ENCODE measurements around the gene ARSA.

Gene ARSA

DNA sequence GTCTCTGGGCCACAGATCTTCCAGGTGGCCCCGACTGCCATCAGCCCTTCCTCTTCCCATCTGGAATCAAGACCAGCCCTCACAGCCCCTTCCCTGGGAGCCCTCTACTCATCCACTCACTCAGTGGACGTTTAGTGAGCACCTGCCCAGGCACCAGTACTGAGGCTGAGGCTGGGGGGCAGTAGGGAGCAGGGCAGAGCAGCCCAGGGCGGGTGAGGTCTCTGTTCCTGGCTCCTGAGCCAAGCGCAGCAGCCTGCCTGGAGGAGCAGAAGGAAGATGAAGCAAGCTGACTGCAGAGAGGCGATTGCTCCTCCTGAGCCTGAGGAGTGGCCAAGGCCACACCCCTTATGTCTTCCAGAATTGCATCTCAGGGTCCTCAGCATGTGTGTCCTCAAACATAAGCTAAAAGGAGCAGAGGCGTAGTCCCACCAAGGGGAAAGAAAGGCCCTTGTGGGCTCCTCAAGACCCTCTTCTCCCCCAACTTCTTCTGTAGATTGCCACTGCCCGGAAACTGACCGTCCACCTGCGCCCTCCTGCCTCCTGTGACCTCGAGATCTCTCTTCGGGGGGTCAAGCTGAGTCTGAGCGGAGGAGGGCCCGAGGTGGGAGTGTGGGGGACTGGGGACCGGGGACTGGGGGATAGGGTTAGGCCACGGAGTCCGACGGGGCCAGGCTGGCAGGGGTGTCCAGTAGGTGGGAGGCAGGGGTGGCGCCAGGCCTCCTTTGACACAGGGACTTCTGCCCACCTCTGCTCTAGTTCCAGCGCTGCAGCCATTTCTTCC, 21.6 kb downstream of the ARSA start:
- no peak overlapping the region for H3K4me3 ChIP-seq (ENCODE audit: low read depth, low read length)

DNA sequence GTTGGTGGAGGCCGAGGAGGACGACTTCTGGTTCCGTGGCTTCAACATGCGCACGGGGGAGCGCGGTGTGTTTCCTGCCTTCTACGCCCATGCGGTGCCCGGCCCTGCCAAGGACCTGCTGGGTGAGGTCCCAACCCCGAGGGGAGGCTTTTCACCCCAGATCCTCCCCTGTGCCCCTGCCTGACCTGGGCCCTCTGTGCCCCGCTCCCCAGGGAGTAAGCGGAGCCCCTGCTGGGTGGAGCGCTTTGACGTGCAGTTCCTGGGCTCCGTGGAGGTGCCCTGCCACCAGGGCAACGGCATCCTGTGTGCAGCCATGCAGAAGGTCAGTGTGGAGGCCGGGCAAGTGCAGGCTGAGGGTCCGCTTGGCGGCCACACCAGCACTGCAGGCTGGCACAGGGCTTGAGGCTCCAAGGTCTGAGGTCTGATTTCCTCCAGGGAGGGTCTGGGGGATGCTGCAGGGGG, 22.3 kb downstream of the ARSA start:
- no peak overlapping the region for H3K4me3 ChIP-seq (ENCODE audit: low read depth, low read length)

- H3K4me3 ChIP-seq (ENCODE audit: low read depth, low read length): no peak overlapping the region
These were observed 22.8 kb downstream of the ARSA start for GRCh38 chr22:50605002-50605612.

DNA sequence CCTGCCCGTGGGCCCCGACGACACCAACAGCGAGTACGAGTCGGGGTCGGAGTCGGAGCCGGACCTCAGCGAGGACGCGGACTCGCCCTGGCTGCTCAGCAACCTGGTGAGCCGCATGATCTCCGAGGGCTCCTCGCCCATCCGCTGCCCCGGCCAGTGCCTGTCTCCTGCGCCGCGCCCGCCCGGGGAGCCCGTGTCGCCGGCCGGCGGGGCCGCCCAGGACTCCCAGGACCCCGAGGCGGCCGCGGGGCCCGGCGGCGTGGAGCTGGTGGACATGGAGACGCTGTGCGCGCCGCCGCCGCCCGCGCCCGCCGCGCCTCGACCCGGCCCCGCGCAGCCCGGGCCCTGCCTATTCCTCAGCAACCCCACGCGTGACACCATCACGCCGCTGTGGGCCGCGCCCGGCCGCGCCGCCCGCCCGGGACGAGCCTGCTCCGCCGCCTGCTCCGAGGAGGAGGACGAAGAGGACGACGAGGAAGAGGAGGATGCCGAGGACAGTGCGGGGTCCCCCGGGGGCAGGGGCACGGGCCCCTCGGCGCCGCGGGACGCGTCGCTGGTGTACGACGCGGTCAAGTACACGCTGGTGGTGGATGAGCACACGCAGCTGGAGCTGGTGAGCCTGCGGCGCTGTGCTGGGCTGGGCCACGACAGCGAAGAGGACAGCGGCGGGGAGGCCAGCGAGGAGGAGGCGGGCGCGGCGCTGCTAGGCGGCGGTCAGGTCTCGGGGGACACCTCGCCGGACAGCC, 23.5 kb downstream of the ARSA start:
- H3K4me3 ChIP-seq (ENCODE audit: low read depth, low read length): no peak overlapping the region

DNA sequence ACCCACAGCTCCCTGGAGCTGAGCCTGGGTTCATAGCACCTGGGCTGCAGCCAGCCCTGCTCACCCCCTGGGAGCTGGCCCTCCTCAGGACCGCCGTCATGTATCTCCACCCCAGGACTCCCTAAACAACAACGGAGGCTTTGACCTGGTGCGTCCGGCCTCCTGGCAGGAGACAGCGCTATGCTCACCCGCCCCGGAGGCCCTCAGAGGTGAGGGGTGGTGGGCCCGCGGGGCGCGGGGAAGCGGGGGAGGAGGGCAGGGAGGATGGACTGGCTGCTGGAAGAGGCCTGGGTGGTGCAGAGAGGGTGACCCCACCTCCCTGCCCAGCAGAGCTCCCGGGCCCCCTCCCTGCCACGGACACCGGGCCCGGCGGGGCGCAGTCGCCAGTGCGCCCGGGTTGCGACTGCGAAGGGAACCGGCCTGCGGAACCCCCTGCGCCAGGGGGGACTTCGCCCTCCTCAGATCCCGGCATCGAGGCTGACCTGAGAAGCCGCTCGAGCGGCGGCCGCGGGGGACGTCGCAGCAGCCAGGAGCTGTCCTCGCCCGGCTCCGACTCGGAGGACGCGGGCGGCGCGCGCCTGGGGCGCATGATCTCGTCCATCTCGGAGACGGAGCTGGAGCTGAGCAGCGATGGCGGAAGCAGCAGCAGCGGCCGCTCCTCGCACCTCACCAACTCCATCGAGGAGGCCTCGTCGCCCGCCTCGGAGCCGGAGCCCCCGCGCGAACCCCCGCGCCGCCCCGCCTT, 24.3 kb downstream of the ARSA start:
- no peak overlapping the region for H3K4me3 ChIP-seq (ENCODE audit: low read depth, low read length)

DNA sequence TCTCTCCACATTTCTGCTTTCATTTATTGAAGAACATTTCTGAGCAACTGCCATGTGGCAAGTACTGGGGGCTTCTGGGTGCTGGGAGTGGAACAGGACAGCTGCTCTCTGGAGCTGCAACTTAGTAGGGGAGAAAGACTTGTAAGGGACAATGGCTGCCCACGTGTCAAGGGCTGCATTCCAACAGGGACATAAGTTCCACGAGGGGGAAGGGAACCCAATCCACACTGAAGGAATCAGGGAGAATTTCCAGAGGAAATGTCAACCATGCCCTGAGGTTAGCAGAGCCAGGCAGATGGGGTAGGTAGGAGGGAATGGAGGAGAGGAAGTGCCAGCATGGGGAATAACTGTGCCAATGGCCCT, 25.6 kb downstream of the ARSA start:
- no peak overlapping the region for H3K4me3 ChIP-seq (ENCODE audit: low read depth, low read length)

- H3K4me3 ChIP-seq (ENCODE audit: low read depth, low read length): no peak overlapping the region
These were observed 26.1 kb downstream of the ARSA start for GRCh38 chr22:50601669-50602337.

DNA sequence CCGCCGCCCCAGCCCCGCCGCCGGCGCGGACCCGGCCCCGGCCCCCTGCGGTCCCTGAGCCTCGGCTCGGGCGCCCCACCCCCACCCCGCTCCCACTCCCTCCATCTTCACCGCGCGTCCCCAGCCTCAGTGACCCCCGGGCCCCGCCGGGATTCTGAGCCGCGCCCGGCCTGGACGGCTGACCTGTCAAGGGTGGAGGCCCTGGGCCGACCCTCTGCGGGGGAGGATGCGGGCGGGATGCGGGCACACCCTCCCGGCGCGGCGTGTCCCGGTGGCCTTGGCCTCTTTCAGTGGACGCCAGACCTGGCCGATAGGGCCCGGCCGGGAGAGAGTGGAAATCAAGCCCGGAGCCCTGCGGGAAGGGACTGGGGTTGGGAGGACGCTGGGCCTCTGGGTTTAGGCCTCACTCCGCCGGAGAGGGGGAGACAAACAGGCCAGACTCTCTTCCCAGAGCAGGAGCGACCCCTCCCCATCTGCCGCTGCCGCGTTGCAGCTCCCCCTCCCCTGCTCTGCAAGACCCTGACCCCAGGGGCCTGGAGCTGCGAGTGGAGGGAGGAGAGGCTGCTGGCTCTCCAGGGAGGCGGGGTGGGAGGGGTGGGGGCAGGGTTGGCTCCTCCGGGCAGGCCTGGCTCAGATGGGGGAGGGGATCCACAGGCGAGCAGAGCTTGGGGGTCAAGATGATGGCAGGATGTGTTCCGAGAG, 26.8 kb downstream of the ARSA start:
- H3K4me3 ChIP-seq (ENCODE audit: low read depth, low read length): peak overlapping the region; percentile 6

DNA sequence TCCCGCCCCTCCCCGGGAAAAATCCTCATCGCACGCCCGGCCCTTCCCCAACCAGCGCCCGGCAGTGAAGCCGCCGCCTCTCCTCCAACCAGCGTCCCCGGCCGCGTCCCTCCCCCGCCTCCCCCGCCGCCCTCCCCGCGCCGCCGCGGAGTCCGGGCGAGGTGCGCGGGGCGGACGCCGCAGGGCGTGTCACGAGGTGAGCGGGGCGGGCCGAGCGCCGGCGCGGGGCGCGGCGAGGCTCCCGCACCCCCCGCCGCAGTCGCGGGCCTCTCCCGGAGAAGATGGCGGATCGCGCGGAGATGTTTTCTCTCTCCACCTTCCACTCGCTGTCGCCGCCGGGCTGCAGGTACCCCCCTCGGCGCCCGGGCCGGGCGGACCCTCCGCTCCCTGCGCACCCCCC, 27.4 kb downstream of the ARSA start, which contains the start of gene MAPK8IP2:
MAPK8IP2 (plus strand) TSS at position 256 of the 400 bp plus-strand sequence; CDS start at position 282, 26 bp downstream.
- H3K4me3 ChIP-seq (ENCODE audit: low read depth, low read length): peak within 1 kb of the TSS; percentile 17

DNA sequence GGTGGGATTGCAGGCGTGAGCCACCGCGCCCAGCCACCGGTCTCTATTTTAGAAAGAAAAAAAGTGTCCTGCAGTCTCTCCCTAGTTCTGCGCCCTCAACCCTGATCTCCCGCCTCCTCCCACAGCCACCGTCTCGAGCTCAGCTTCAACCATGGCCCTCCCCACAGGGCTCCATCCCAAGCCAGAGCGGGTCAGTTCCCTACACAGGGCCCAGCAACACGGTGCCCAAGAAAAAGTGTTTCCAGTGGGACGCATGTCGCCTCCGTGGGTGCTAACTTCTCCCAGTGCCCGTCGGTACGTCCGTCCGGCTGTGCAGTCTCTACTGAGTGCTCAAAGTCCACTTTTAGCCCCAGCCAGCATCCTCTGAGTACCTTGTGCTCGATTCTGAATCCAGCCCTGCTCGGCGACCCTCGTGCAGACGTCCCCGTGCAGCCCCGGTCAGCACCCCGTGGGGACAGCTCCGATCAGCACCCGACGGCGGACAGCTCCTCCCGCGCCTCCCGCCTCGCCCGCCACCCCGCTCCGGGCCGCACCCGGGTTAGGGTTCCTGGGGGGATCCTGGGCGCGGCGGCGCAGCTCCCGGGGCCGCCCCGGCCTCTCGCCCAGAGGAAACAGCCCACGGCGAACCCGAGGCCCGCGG, 28.0 kb downstream of the ARSA start:
- no peak overlapping the region for H3K4me3 ChIP-seq (ENCODE audit: low read depth, low read length)

DNA sequence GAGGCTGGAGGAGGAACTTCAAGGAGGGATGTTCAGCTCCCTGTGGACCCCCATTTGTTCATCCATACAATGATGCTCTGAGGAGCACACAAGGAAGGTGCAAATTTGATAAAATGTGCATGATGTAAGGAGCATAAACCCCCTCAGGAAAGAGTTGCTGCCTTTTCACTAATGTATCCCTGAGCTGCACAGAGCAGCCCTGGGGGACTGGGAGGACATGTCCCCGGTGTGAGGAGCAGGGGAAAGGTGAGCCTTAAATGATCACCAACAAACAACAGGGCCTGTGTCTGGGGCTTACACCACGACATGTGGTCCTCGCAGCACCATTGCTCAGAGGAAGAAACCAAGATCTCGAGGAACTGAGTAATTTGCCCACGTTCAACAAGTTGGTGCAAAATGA, 30.9 kb downstream of the ARSA start:
- no peak overlapping the region for H3K4me3 ChIP-seq (ENCODE audit: low read depth, low read length)

DNA sequence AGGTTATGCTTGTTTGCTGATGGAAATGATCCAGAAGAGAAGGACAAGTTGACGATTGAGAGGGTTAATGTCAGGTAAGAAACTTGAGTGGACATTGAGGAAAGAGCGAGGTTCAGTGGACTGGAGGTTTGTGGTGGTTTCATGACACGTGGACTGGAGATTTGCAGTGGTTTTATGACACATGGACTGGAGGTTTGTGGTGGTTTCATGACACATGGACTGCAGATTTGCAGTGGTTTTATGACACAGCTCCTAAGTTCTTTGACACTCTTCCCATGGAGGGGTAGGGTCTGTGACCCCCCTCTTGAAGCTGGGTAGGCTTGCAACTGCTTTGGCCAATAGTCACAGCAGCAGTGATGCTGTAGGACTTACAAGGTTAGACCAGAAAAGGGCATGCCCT, 32.8 kb downstream of the ARSA start:
- no peak overlapping the region for H3K4me3 ChIP-seq (ENCODE audit: low read depth, low read length)

- no peak overlapping the region for H3K4me3 ChIP-seq (ENCODE audit: low read depth, low read length)
These were observed 40.5 kb downstream of the ARSA start for GRCh38 chr22:50587407-50587806.

DNA sequence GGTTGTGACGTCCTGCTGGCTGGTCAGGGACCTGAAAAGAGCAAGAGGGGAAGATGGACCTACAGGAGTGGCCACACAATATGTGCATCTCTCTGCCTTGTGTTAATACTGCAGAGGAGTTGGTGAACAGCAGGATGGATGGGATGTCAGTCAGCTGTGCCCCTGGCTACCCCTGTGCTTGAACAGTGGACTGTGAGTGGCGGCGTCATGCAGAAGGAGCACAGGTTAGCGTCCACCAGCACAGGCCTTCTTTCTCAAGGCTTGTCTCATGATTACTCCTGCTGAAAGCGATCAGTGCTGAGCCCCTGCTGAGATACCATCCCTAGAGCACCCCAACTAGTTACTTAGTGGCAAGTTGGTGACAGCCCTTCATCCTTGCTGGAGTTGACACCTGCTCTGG, 41.5 kb downstream of the ARSA start:
- H3K4me3 ChIP-seq (ENCODE audit: low read depth, low read length): no peak overlapping the region

DNA sequence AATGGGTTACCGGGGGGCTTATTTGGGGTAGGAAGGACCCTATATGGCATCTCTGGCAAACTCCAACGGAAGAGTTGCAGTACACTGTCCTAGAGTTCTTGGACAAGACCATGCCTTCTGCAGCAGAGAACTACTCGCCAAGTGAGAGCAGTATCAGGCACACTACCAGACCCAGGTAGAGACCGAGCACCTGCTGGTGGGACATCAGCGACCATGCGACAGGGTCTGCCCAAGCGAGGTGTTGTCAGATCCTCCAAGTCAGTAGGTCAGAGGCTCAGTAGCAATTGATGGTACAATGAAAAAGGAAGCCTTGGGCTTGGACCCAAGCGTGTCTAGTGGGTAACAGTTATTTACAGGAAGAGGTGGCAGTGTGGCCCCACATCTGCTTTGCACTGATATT, 42.2 kb downstream of the ARSA start:
- no peak overlapping the region for H3K4me3 ChIP-seq (ENCODE audit: low read depth, low read length)

GRCh38 chr22:50585238-50585637, 42.7 kb downstream of the ARSA start:
- no peak overlapping the region for H3K4me3 ChIP-seq (ENCODE audit: low read depth, low read length)

DNA sequence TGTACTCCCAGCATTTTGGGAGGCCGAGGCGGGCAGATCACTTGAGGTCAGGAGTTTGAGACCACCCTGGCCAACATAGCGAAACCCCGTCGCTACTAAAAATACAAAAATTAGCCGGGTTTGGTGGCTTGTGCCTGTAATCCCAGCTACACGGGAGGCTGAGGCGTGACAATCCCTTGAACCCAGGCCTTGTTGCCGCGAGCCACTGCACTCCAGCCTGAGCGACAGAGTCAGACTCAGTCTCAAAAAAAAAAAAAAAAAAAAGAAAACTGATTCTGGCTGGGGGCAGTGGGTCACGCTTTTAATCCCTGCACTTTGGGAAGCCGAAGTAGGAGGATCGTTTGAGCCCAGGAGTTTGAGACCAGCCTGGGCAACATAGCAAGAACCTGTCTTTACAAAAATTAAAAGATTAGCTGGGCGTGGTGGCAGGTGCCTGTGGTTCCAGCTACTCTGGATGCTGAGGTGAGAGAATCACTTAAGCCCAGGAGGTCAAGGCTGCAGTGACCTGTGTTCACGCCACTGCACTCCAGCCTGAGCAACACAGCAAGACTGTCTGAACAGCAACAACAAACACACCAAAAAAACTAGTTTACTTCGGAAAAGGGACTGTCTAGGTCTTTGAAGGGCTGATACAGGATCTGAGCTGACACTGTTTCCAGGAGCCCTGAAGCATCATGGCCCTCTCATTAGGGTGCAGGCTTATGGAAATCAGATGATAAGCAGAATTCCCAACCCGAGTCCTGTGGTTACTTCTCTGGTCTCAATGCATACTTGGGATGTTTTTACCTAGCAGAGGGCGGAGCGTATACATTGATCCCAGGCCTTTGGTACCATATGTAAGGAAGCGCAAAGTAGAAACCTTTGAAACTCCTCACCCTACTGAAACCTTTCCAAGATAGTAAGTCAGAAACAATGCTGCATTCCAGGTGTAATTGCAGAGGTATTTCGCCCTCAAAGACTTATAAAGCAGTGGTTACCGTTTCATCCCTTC, 43.6 kb downstream of the ARSA start:
- no peak overlapping the region for H3K4me3 ChIP-seq (ENCODE audit: low read depth, low read length)

DNA sequence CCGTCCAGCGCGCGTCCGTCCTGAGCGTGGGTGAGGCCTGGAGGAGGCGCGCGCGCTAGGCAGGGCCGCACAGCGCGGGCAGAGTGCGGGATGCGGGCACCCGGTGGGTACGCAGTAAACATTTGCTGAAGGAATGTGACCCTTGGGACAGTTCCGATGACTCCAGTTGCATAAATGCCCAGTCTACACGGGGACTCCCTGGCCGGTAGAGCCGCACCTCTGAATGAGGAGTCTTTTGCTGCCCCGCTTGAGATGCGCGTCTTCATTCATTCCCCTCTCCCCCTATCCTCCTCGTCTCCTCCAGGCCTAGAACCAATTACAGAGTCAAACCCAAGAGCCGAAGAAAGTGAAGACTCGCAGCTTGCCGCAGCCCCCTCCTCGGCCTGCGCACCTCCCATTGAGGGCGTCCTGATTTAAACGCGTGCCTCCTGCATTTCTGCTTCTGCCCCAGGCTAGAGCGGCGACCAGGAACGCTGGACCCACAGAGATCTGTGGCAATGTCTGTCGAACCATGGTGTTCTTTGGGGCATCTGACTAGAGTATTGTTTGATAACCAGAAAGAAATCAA, 44.6 kb downstream of the ARSA start:
- peak overlapping the region; percentile 47 for H3K4me3 ChIP-seq (ENCODE audit: low read depth, low read length)
